GM12878 (cell line): Measurements from ENCODE around the gene ERICH4. TPM values are rescaled to one million over a fixed set of nuclear protein-coding genes. Genes with fewer than 3 reads are reported as not detected.

Experiments
- ATAC-seq: fragments of 200-7000 bp; cut with Tn5 transposase; 3 replicates; pipeline ENCODE4 v1.9.1; 2020; ENCODE audit warnings: mild to moderate bottlenecking, moderate library complexity
- BruUV-seq: library from RNA; stranded (reverse); fragments of 400-500 nt; replicated peaks from 2 replicates; lab custom pipeline; 2021; lab: Mats Ljungman, UMichigan
- CTCF ChIA-PET: fragments of 300-600 bp; sonication (Branson Sonifier 250); formaldehyde crosslinking; extraction: SDS; loops from one replicate; lab custom pipeline; 2021; ENCODE audit warnings: inconsistent platforms; lab: Yijun Ruan, JAX
- POLR2A ChIA-PET: fragments of 350-600 bp; formaldehyde crosslinking; extraction: SDS; loops from one replicate; lab custom pipeline; 2021; ENCODE audit warnings: inconsistent platforms; lab: Charles Lee
- RAD21 ChIA-PET: fragments of 300-600 bp; sonication (Branson Sonifier 250); formaldehyde crosslinking; loops from one replicate; lab custom pipeline; 2023; ENCODE audit warnings: antibody characterized with exemption; ENCODE audit not compliant: unreplicated experiment; lab: Charles Lee
- SMC1A ChIA-PET: fragments of 300-600 bp; sonication (Branson Sonifier 250); formaldehyde crosslinking; loops from one replicate; lab custom pipeline; 2023; ENCODE audit not compliant: unreplicated experiment, uncharacterized antibody; lab: Charles Lee
- DNase-seq: peaks from one replicate; pipeline ENCODE4 v3.0.0-alpha.2; 2011; ENCODE audit warnings: low read depth, low spot score
- FAIRE-seq: peaks from 3 replicates; lab custom pipeline; 2011; peaks lifted over from hg19 to GRCh38; lab: Jason Lieb, UNC
- H2AFZ ChIP-seq: 2 replicates; pipeline ENCODE4 v1.6.0; 2011; ENCODE audit warnings: low read depth, low read length, control low read depth; ENCODE audit not compliant: control insufficient read depth
- H3K27ac ChIP-seq: 2 replicates; pipeline ENCODE4 v1.5.1; 2011; ENCODE audit warnings: control low read depth; ENCODE audit not compliant: control insufficient read depth, insufficient read depth
- H3K27me3 ChIP-seq, 2 experiments: replicated peaks in 1 of 2; 2 replicates each; pipeline versions ENCODE4 v1.6.0 to v1.6.1; 2011; ENCODE audit warnings: low read length in 1 of 2; ENCODE audit not compliant: control insufficient read depth in 2 of 2, insufficient read depth in 2 of 2
- H3K36me3 ChIP-seq, 2 experiments: 2 replicates each; pipeline ENCODE4 v1.5.1; 2011; ENCODE audit warnings: low read length in 1 of 2; ENCODE audit not compliant: control insufficient read depth in 2 of 2, insufficient read depth in 2 of 2
- H3K4me1 ChIP-seq: 2 replicates; pipeline ENCODE4 v1.6.1; 2011; ENCODE audit warnings: mild to moderate bottlenecking, low read length, moderate library complexity, mixed read lengths; ENCODE audit not compliant: control insufficient read depth, insufficient read depth
- H3K4me2 ChIP-seq: 2 replicates; pipeline ENCODE4 v1.6.0; 2011; ENCODE audit warnings: control low read depth; ENCODE audit not compliant: control insufficient read depth, insufficient read depth
- H3K4me3 ChIP-seq: fragments of 200-600 bp; sonication (generic); 2 replicates; pipeline ENCODE4 v1.5.1; 2016
- H3K79me2 ChIP-seq: 2 replicates; pipeline ENCODE4 v1.6.0; 2011; ENCODE audit warnings: low read length; ENCODE audit not compliant: control insufficient read depth, insufficient read depth
- H3K9ac ChIP-seq: 2 replicates; pipeline ENCODE4 v1.8.0; 2011; ENCODE audit warnings: low read length, control low read depth, mixed read lengths; ENCODE audit not compliant: control insufficient read depth, insufficient read depth
- H3K9me3 ChIP-seq: replicated peaks from 3 replicates; pipeline ENCODE4 v1.5.1; 2011; ENCODE audit warnings: mild to moderate bottlenecking, low read length; ENCODE audit not compliant: control insufficient read depth, insufficient read depth
- H4K20me1 ChIP-seq: 2 replicates; pipeline ENCODE4 v1.6.0; 2011; ENCODE audit not compliant: control insufficient read depth, insufficient read depth
- CBX5 ChIP-seq: sonication (generic); IDR thresholded peaks from 2 replicates; pipeline ENCODE4 v1.6.1; 2016; ENCODE audit warnings: low read depth, moderate library complexity, mild to moderate bottlenecking, inconsistent platforms
- CHD1 ChIP-seq: IDR thresholded peaks from 2 replicates; pipeline ENCODE4 v1.6.1; 2012; ENCODE audit warnings: low read depth, low read length, improper control_type of control experiment
- HDAC6 ChIP-seq: fragments of 200-600 bp; sonication (generic); IDR thresholded peaks from one replicate; pipeline ENCODE4 v1.8.0; 2017; ENCODE audit warnings: antibody characterized with exemption; ENCODE audit not compliant: unreplicated experiment
- MEF2B ChIP-seq: fragments of 450-650 bp; IDR thresholded peaks from 2 replicates; pipeline ENCODE4 v1.6.1; 2018; ENCODE audit warnings: mild to moderate bottlenecking, moderate library complexity; ENCODE audit not compliant: partially characterized antibody, poor library complexity, severe bottlenecking
- MYC ChIP-seq: IDR thresholded peaks from 2 replicates; pipeline ENCODE4 v1.6.1; 2011; ENCODE audit warnings: mild to moderate bottlenecking, low read length, moderate library complexity, inconsistent platforms; ENCODE audit not compliant: insufficient read depth, insufficient replicate concordance, insufficient read length, severe bottlenecking
- NKRF ChIP-seq: fragments of 450-650 bp; conservative IDR thresholded peaks from 2 replicates; pipeline ENCODE4 v1.6.1; 2017; ENCODE audit warnings: mild to moderate bottlenecking, moderate library complexity
- RBBP5 ChIP-seq: fragments of 200-600 bp; sonication (generic); conservative IDR thresholded peaks from 2 replicates; pipeline ENCODE4 v1.6.1; 2016
- RUNX3 ChIP-seq: IDR thresholded peaks from 2 replicates; pipeline ENCODE4 v1.6.1; 2012; ENCODE audit warnings: low read length, inconsistent platforms
- SMAD1 ChIP-seq: fragments of 450-650 bp; IDR thresholded peaks from 2 replicates; pipeline ENCODE4 v1.6.1; 2018; ENCODE audit warnings: mild to moderate bottlenecking, low read depth; ENCODE audit not compliant: partially characterized antibody
- TAF1 ChIP-seq: IDR thresholded peaks from 2 replicates; pipeline ENCODE4 v1.6.1; 2011; ENCODE audit warnings: mild to moderate bottlenecking, low read depth, low read length, borderline replicate concordance
- TARDBP ChIP-seq: IDR thresholded peaks from 2 replicates; pipeline ENCODE4 v1.6.1; 2016; ENCODE audit warnings: borderline replicate concordance
- ZNF207 ChIP-seq: fragments of 450-650 bp; IDR thresholded peaks from 2 replicates; pipeline ENCODE4 v1.6.1; 2014; ENCODE audit warnings: antibody characterized with exemption, mild to moderate bottlenecking, borderline replicate concordance
- ZNF24 ChIP-seq: fragments of 450-650 bp; IDR thresholded peaks from 2 replicates; pipeline ENCODE4 v1.6.1; 2017; ENCODE audit warnings: antibody characterized with exemption, mild to moderate bottlenecking
- WGBS: methylation state at CpG from one replicate; pipeline ENCODE4 v1.1.6; 2016; ENCODE audit warnings: low lambda C conversion rate; ENCODE audit not compliant: insufficient replicate concordance, insufficient coverage; ENCODE audit errors: missing lambda C conversion rate; 5-methylcytosine and 5-hydroxymethylcytosine counted together
- in situ Hi-C: fragments of 300-500 bp; cut with MboI; formaldehyde crosslinking; loops from 9 replicates; pipeline ENCODE4 v1.14.3; 2018; ENCODE audit warnings: mixed read lengths
- intact Hi-C: fragments of 100-400 bp; cut with micrococcal nuclease; formaldehyde crosslinking; loops from one replicate; pipeline ENCODE4 v1.14.2; 2022; ENCODE audit not compliant: unreplicated experiment
- polyA plus RNA-seq, 11 experiments: library from polyadenylated mRNA; depleted of rRNA in 4 of 11; unstranded in 6 of 11; stranded (reverse) in 5 of 11; fragments of >200 nt; fragmentation: Nextera tagmentation in 4 of 11; fragmentation: Illumina TruSeq in 1 of 11; extraction: Ambion mirVana in 4 of 11; extraction: Trizol in 1 of 11; gene quantifications; 1 replicate in 1 of 11; 2 replicates in 10 of 11; pipeline versions ENCODE4 v1.2.1 to v1.2.3, GENCODE V29; 2011 to 2016; ENCODE audit warnings: inconsistent platforms in 2 of 11, missing spikeins in 2 of 11, low read depth in 1 of 11
- total RNA-seq, 4 experiments: library from RNA; depleted of rRNA in 3 of 4; stranded (reverse); fragments of >200 nt in 3 of 4; fragmentation: Illumina TruSeq in 1 of 4; extraction: Trizol in 1 of 4; gene quantifications; 2 replicates each; pipeline versions ENCODE4 v1.2.1 to v1.2.3, GENCODE V29; 2013 to 2021
- TF ChIP-seq, protein P1 (sequence below), 3 experiments: IDR thresholded peaks in 2 of 3; conservative IDR thresholded peaks in 1 of 3; 2 replicates each; pipeline ENCODE4 v1.5.1; 2011; ENCODE audit warnings: low read depth in 3 of 3, low read length in 3 of 3, mild to moderate bottlenecking in 3 of 3, control low read depth in 2 of 3, moderate library complexity in 2 of 3, inconsistent platforms in 1 of 3, mixed read lengths in 1 of 3; ENCODE audit not compliant: control insufficient read depth in 2 of 3, insufficient read depth in 1 of 3; ENCODE audit errors: extremely low read depth in 1 of 3
- TF ChIP-seq, protein P2 (sequence below): fragments of 450-650 bp; IDR thresholded peaks from 2 replicates; pipeline ENCODE4 v1.6.1; 2017; ENCODE audit warnings: borderline replicate concordance

The ERICH4 gene
- total and polyA plus RNA-seq, 10 of the 15 experiments (the other 5 are each of a cell fraction or from before 2014, with no cell fraction given), result not detected

GRCh38 chr19:41425174-41426115 is 17.5 kb upstream of the ERICH4 start (continued):
- no peak for TF ChIP-seq NKRF

DNA sequence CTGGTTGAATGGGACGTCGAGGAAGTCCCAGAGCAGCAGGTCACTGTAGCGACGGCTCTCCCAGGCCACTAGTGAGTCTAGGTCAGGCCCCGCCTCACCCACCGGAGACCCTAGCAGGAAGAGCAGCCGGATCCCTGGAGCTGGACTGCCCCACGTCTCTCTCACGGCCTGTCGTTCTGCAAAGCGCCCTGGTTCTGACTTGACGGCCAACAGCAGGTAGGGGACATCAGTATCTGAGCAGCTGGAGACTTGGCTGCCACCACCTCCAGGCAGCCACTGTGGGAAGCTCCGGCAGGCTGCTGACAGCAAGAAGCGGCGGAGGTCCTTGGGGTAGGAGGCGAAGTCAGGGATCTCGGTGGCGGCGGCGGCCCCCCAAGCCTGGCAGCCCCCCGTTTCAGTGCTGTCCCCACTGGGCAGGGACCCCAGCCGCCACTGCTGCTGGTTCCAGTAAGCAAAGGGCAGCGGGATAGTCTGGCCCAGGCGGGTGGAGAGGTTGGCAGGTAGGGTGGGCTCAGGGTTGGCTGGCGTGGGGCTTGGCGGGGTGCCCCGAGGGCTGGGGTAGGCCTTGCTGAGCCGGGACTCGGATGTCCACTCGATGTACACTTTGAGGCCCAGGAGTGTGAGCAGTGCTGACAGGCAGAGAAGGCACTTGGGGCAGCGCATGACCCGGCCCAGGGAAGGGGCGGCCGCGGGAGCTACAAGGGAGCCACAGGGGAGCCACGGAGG is 16.7 kb upstream of the ERICH4 start:
- no peaks in the 10 kb centered on the region for H3K9me3 ChIP-seq
- ChIA-PET RAD21 (no interaction called here), CTCF (interaction anchor here (1.0 kb wide), 1 partner anchor 22 kb away, joined by 3 read pairs; no protein-coding TSS in a partner anchor), SMC1A (no interaction called here)
- no peaks in the 10 kb centered on the region for H3K27me3 ChIP-seq
- peaks cover 9% of the 10 kb centered on the region for H3K4me1 ChIP-seq
- in situ Hi-C loops, result no loop called here
- H3K79me2 ChIP-seq, result no peaks in the 10 kb centered on the region; the same call in 1 of the 2 replicates
- H3K9ac ChIP-seq, result no peak overlapping the region
- WGBS, result 97% methylated on average over 35 of the region's 36 CpGs
- DNase-seq (no peak), ATAC-seq (no peak), FAIRE-seq (no peak)
- no peak overlapping the region for H3K4me3 ChIP-seq
- no peaks in the 10 kb centered on the region; the same call in 1 of the 2 replicates for H4K20me1 ChIP-seq
- H2AFZ ChIP-seq, result no peak overlapping the region
- peaks cover 4 to 13% of the 10 kb centered on the region in 2 experiments for H3K36me3 ChIP-seq
- H3K4me2 ChIP-seq, result peak overlapping the region; percentile 31; the same call in 1 of the 2 replicates
- BruUV-seq, result no TSS peak
- no peak overlapping the region for H3K27ac ChIP-seq
- TF ChIP-seq, protein P1, sequence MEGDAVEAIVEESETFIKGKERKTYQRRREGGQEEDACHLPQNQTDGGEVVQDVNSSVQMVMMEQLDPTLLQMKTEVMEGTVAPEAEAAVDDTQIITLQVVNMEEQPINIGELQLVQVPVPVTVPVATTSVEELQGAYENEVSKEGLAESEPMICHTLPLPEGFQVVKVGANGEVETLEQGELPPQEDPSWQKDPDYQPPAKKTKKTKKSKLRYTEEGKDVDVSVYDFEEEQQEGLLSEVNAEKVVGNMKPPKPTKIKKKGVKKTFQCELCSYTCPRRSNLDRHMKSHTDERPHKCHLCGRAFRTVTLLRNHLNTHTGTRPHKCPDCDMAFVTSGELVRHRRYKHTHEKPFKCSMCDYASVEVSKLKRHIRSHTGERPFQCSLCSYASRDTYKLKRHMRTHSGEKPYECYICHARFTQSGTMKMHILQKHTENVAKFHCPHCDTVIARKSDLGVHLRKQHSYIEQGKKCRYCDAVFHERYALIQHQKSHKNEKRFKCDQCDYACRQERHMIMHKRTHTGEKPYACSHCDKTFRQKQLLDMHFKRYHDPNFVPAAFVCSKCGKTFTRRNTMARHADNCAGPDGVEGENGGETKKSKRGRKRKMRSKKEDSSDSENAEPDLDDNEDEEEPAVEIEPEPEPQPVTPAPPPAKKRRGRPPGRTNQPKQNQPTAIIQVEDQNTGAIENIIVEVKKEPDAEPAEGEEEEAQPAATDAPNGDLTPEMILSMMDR (IDR thresholded peaks at IDR 0.05 in 2 of 3, conservative IDR thresholded peaks at IDR 0.05 in 1 of 3; ENCODE audit: control insufficient read depth in 2 of 3, extremely low read depth in 1 of 3, insufficient read depth in 1 of 3, low read depth in 3 of 3, low read length in 3 of 3), result no peak
- TF ChIP-seq TAF1 (no peak), HDAC6 (no peak), MEF2B (no peak), RBBP5 (no peak), TARDBP (no peak), CHD1 (no peak), CBX5 (no peak), RUNX3 (no peak), ZNF207 (no peak), ZNF24 (no peak), SMAD1 (no peak), MYC (no peak)
- TF ChIP-seq, protein P2, sequence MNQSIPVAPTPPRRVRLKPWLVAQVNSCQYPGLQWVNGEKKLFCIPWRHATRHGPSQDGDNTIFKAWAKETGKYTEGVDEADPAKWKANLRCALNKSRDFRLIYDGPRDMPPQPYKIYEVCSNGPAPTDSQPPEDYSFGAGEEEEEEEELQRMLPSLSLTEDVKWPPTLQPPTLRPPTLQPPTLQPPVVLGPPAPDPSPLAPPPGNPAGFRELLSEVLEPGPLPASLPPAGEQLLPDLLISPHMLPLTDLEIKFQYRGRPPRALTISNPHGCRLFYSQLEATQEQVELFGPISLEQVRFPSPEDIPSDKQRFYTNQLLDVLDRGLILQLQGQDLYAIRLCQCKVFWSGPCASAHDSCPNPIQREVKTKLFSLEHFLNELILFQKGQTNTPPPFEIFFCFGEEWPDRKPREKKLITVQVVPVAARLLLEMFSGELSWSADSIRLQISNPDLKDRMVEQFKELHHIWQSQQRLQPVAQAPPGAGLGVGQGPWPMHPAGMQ, result no peak
- TF ChIP-seq, all 136 proteins: peak for 0
- POLR2A ChIA-PET, result no interaction called here
- intact Hi-C loops, result no loop called here
